Activated naive CD4-positive, alpha-beta T cell treated with anti-CD3 and anti-CD28 coated beads for 36 hours (primary cell): Measurements from ENCODE around the gene RXFP2. TPM values are rescaled to one million over a fixed set of nuclear protein-coding genes. Genes with fewer than 3 reads are reported as not detected.

Experiments used
- CTCF ChIA-PET: fragments of 350-600 bp; sonication (Branson Sonifier 250); formaldehyde crosslinking; loops from one replicate; lab custom pipeline; 2021; ENCODE audit warnings: antibody characterized with exemption; lab: Charles Lee
- DNase-seq: peaks from one replicate; pipeline ENCODE4 v3.0.0-alpha.2; 2020
- H3K27ac Mint-ChIP-seq: one replicate; pipeline ENCODE4 v1.8.0; 2021; ENCODE audit warnings: mild to moderate bottlenecking, mixed read lengths
- H3K27me3 Mint-ChIP-seq: one replicate; pipeline ENCODE4 v1.8.0; 2021; ENCODE audit warnings: low read depth, mixed read lengths
- H3K36me3 Mint-ChIP-seq: one replicate; pipeline ENCODE4 v1.8.0; 2021; ENCODE audit warnings: low read depth, mixed read lengths
- H3K4me1 Mint-ChIP-seq: one replicate; pipeline ENCODE4 v1.8.0; 2021; ENCODE audit warnings: low read depth, mixed read lengths
- H3K4me3 Mint-ChIP-seq: one replicate; pipeline ENCODE4 v1.8.0; 2021; ENCODE audit warnings: mild to moderate bottlenecking, moderate library complexity, mixed read lengths
- H3K9me3 Mint-ChIP-seq: one replicate; pipeline ENCODE4 v1.8.0; 2021; ENCODE audit warnings: mixed read lengths
- intact Hi-C: fragments of 100-400 bp; cut with micrococcal nuclease; formaldehyde crosslinking; loops from one replicate; pipeline ENCODE4 v1.15.1; 2023
- total RNA-seq, 2 experiments: library from RNA; stranded (reverse); gene quantifications; one replicate each; pipeline ENCODE4 v1.2.3, GENCODE V29; 2021

RXFP2 gene, protein sequence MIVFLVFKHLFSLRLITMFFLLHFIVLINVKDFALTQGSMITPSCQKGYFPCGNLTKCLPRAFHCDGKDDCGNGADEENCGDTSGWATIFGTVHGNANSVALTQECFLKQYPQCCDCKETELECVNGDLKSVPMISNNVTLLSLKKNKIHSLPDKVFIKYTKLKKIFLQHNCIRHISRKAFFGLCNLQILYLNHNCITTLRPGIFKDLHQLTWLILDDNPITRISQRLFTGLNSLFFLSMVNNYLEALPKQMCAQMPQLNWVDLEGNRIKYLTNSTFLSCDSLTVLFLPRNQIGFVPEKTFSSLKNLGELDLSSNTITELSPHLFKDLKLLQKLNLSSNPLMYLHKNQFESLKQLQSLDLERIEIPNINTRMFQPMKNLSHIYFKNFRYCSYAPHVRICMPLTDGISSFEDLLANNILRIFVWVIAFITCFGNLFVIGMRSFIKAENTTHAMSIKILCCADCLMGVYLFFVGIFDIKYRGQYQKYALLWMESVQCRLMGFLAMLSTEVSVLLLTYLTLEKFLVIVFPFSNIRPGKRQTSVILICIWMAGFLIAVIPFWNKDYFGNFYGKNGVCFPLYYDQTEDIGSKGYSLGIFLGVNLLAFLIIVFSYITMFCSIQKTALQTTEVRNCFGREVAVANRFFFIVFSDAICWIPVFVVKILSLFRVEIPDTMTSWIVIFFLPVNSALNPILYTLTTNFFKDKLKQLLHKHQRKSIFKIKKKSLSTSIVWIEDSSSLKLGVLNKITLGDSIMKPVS
- total RNA-seq = not detected

DNA sequence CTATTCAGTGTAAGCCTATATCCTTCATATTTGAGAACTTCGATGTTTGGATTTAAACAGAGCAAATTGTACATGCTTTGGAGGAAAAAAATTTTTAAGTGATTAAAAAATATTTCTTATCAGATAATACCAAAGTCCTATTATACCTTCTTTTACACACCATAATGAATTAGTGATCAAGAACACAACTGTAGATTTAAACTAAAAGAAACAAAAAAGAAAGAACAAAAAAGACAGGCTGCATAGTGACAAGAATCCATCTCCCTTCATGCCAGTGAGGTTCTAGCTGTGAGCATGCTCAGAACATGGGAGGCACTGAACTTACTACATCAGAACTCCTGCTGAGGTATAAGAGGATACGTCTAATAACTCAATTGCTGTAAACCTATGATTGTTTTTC lies at the start of gene RXFP2:
RXFP2 (plus strand) TSS at position 301 of the 400 bp plus-strand sequence; CDS start at position 388, 87 bp downstream.
- Mint-ChIP-seq H3K36me3 (no peaks in the 10 kb centered on the region), H3K4me1 (peaks cover 2% of the 10 kb centered on the region), H3K9me3 (no peaks in the 10 kb centered on the region), H3K4me3 (no peak within 1 kb of the TSS), H3K27me3 (peaks cover 11% of the 10 kb centered on the region), H3K27ac (no peak within 1 kb of the TSS)
- no peak for DNase-seq
- intact Hi-C loops = loop anchor here (10.0 kb wide), 1 partner anchor 204 kb away; no protein-coding TSS in a partner anchor
- CTCF ChIA-PET = no interaction called here

DNA sequence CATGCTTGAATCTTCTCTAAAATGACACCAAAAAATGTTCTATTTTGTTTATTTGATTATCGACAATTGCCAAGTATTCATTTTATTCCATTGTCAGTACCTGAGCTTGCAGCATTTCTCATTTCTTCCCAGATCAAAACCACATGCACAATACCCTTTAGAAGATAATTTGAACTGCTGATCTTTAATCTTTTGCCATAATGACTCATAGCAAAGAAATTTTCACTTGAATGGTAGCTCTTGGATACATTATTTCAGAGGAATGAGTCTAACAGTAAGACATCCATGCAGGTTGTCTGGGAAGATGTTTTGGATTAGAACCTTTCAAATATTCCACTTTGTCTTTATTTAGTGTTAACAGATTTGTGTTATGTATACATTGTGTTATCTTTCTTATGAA lies 42.0 kb upstream of the RXFP2 start:
- no peak overlapping the region for H3K4me3 Mint-ChIP-seq
- peaks cover 10% of the 10 kb centered on the region for H3K9me3 Mint-ChIP-seq
- H3K36me3 Mint-ChIP-seq = no peaks in the 10 kb centered on the region
- peaks cover 2% of the 10 kb centered on the region for H3K27me3 Mint-ChIP-seq
- intact Hi-C loops = no loop called here
- DNase-seq = no peak
- H3K4me1 Mint-ChIP-seq = no peaks in the 10 kb centered on the region
- no peak overlapping the region for H3K27ac Mint-ChIP-seq
- CTCF ChIA-PET = interaction anchor here (0.5 kb wide), 1 partner anchor 399 kb away, joined by 4 read pairs; no protein-coding TSS in a partner anchor

DNA sequence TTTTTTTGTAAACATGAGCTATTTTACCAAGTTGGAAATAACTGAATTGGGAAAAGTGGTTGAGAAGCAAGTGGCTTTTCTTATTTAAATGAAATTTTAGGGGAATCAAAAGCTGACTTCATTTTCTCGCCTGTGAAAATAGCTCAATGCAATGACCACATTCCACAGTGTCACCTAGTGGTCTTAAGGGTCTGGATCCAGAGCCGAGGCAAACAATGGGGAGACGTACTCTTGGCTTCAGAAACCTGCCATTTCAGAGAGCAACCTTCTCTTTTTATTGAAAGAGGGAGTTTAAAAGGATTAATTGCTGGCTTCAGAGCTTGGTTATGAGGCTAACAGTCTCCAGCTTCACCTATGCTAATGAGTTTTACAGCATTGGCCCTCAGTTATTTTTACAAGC lies 39.7 kb upstream of the RXFP2 start:
- Mint-ChIP-seq H3K4me3 (no peak overlapping the region), H3K9me3 (peaks cover 6% of the 10 kb centered on the region), H3K27me3 (peaks cover 4% of the 10 kb centered on the region), H3K4me1 (no peaks in the 10 kb centered on the region), H3K27ac (no peak overlapping the region), H3K36me3 (no peaks in the 10 kb centered on the region)
- CTCF ChIA-PET = no interaction called here
- DNase-seq = no peak
- intact Hi-C loops = no loop called here

DNA sequence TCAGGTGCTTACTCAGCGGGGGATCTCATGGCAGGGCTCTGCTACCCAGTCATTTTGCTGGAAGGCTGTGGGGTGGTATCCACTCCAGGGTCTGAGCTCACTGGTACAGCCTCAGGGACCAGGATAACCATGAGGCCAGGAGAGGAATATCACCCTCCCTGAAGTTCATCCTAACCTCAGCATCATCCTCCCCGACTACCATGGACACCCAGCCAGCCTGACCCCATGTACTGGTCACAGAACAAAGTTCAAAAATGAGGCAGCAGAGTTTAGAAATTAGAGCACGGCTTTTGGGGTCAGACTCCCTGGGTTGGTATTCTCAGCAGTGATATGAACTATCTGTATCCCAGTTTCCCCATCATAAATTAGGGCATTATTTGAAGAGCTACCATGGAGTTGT lies 35.5 kb upstream of the RXFP2 start:
- Mint-ChIP-seq H3K4me1 (no peaks in the 10 kb centered on the region), H3K36me3 (no peaks in the 10 kb centered on the region), H3K27ac (no peak overlapping the region), H3K4me3 (no peak overlapping the region), H3K9me3 (no peaks in the 10 kb centered on the region), H3K27me3 (peaks cover 7% of the 10 kb centered on the region)
- no peak for DNase-seq
- CTCF ChIA-PET = no interaction called here
- intact Hi-C loops = no loop called here

DNA sequence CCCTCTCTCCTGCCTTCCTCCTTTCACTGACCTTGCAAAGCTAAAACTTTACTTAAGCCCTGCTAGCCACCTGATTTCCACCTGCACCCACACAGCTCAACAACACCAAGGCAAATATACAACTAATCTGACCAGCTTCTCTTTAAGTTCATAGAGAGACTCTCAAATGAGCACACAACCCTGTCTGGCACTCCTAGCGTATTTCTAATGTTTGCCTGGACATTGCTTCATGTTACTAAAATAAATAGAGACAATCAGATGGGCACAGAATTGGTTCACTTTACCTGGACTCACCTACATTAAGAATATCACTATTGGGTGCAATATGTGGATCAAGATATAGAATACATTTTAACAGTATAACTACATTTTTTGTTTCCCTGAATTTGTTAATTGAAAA lies 33.2 kb upstream of the RXFP2 start:
- Mint-ChIP-seq H3K36me3 (no peaks in the 10 kb centered on the region), H3K4me3 (no peak overlapping the region), H3K9me3 (no peaks in the 10 kb centered on the region), H3K27ac (no peak overlapping the region), H3K4me1 (no peaks in the 10 kb centered on the region), H3K27me3 (peaks cover 6% of the 10 kb centered on the region)
- intact Hi-C loops = no loop called here
- DNase-seq = no peak
- CTCF ChIA-PET = no interaction called here

DNA sequence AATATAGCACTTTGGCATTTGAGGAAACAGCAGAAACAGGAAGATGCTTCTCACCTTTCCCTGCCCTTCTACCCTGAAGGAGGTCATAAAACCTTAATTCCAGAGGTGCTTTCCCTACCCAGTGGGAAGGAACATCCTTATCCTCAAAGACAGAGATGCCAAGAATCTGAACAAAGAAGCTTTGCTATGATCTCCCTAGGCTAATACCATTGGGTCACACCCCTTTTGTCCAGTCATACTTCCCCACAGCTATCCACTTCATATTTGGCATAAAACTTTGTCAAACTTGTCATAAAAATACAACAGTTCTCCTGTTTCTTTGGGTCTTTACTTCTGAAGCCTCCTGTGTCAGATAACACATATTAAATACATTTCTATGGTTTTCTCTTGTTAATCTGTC lies 21.7 kb upstream of the RXFP2 start:
- Mint-ChIP-seq H3K27me3 (peaks cover 10% of the 10 kb centered on the region), H3K4me1 (no peaks in the 10 kb centered on the region), H3K4me3 (no peak overlapping the region), H3K27ac (no peak overlapping the region), H3K9me3 (peaks cover under 1% of the 10 kb centered on the region), H3K36me3 (no peaks in the 10 kb centered on the region)
- no peak for DNase-seq
- intact Hi-C loops = no loop called here
- CTCF ChIA-PET = no interaction called here

DNA sequence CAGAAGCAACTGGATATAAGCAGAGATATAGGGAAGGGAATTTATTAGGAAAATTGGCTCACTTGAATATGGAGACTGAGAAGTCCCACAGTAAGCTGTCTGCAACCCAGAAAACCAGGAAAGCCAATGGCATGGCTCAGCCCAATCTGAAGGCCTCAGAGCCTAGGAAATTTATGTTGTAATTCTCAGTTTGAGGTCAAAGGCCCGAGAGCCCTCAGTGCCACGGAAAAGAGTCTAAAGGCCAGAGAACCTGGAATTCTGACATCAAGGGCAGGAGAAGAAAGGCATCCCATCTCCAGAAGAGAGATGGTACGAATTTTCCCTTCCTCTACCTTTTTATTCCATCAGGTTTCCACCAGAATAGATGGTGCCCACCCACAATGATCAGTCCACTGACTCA lies 20.1 kb upstream of the RXFP2 start:
- DNase-seq = no peak
- Mint-ChIP-seq H3K27me3 (peaks cover 12% of the 10 kb centered on the region), H3K4me1 (no peaks in the 10 kb centered on the region), H3K4me3 (no peak overlapping the region), H3K9me3 (no peaks in the 10 kb centered on the region), H3K36me3 (no peaks in the 10 kb centered on the region), H3K27ac (no peak overlapping the region)
- CTCF ChIA-PET = no interaction called here
- intact Hi-C loops = no loop called here

DNA sequence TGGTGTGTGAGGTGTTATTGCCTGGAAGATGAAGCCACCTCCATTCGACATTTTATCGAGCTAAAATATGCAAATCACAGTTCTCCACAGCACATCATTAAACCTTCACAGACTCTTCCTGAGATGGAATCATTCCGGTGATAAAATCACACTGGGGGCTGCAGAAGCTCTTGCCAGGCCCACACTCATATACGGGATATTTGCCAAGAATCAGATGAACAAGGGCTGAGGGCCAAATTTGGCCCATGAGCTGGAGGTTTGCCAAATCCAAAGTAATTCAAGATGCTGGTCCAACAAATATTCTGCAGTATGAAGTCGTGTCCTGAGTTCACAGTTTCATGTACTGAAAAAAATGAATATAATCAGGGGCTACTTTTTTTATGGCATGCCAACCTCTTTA lies 16.7 kb upstream of the RXFP2 start:
- H3K4me3 Mint-ChIP-seq = no peak overlapping the region
- intact Hi-C loops = no loop called here
- peaks cover 4% of the 10 kb centered on the region for H3K27me3 Mint-ChIP-seq
- DNase-seq = no peak
- no peaks in the 10 kb centered on the region for H3K36me3 Mint-ChIP-seq
- no peaks in the 10 kb centered on the region for H3K9me3 Mint-ChIP-seq
- no peak overlapping the region for H3K27ac Mint-ChIP-seq
- CTCF ChIA-PET = no interaction called here
- H3K4me1 Mint-ChIP-seq = no peaks in the 10 kb centered on the region

DNA sequence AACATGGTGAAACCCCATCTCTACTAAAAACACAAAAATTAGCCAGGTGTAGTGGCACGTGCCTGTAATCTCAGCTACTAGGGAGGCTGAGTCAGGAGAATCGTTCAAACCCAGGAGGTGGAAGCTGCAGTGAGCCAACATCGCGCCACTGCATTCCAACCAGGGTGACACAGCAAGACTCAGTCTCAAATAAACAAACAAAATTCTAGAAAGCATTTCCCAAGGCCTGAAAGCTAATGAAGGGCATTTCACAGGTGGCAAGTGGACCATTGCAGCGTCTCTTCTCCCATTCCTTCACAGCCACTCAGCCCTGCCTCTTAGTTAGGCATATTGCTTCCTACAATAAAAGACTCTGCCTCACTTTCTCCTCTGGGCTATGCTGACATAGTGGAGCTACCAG lies 13.5 kb upstream of the RXFP2 start:
- H3K27ac Mint-ChIP-seq = no peak overlapping the region

DNA sequence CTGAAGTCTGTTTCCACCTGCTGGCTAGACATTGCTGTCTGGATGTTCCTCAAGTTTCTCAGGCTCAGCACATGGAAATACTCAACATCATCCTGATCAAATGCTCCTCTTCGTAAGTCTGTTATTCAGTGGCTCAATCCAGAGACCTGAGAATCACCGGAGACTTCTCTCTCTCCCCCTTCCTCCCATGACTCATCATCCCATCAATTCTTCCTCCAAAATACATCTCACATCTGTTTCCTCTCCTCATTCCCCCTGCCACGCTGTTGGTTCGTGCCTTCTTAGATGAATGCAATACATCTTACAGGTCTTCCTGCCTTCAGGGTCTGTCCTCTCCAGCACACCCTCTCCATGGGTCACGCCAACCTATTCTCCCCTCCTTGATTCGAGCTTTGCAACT lies 7.4 kb upstream of the RXFP2 start:
- CTCF ChIA-PET = interaction anchor here (1.1 kb wide), 1 partner anchor 9 kb away, joined by 3 read pairs; no protein-coding TSS in a partner anchor

More for the DNA sequence above, 13.5 kb upstream of the RXFP2 start:
- intact Hi-C loops = no loop called here
- no peaks in the 10 kb centered on the region for H3K4me1 Mint-ChIP-seq
- no peaks in the 10 kb centered on the region for H3K9me3 Mint-ChIP-seq
- no peak for DNase-seq
- no peaks in the 10 kb centered on the region for H3K36me3 Mint-ChIP-seq
- H3K27me3 Mint-ChIP-seq = peaks cover 7% of the 10 kb centered on the region
- H3K4me3 Mint-ChIP-seq = no peak overlapping the region
- CTCF ChIA-PET = no interaction called here

DNA sequence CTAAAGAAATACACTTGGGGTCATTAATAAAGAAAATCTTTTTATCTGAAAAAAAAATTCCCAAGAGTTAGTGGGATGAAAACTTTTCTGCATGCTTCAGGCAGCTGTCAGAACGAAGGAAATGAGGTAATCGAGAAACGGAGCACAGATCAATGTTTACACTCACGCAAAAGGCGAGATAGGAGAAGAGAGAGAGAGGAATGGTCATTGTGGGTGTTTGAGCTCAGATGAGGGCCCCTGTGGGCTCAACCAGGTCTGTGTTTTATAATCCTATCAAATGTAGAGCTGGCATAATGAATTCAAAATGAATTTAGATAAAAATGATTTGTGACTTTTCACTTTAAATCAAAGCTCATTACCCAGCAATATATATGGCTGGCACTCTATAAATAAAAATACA lies 6.3 kb upstream of the RXFP2 start:
- H3K36me3 Mint-ChIP-seq = no peaks in the 10 kb centered on the region
- intact Hi-C loops = loop anchor here (10.0 kb wide), 1 partner anchor 198 kb away; no protein-coding TSS in a partner anchor
- DNase-seq = no peak
- no peaks in the 10 kb centered on the region for H3K9me3 Mint-ChIP-seq
- H3K4me3 Mint-ChIP-seq = no peak overlapping the region
- no peaks in the 10 kb centered on the region for H3K4me1 Mint-ChIP-seq
- CTCF ChIA-PET = interaction anchor here (0.8 kb wide), 1 partner anchor 9 kb away, joined by 3 read pairs; no protein-coding TSS in a partner anchor
- H3K27me3 Mint-ChIP-seq = peaks cover 7% of the 10 kb centered on the region
- H3K27ac Mint-ChIP-seq = no peak overlapping the region

More for the DNA sequence above, 7.4 kb upstream of the RXFP2 start:
- intact Hi-C loops = loop anchor here (10.0 kb wide), 1 partner anchor 197 kb away; no protein-coding TSS in a partner anchor
- Mint-ChIP-seq H3K27me3 (peaks cover 10% of the 10 kb centered on the region), H3K36me3 (no peaks in the 10 kb centered on the region), H3K4me1 (no peaks in the 10 kb centered on the region), H3K9me3 (no peaks in the 10 kb centered on the region), H3K4me3 (no peak overlapping the region), H3K27ac (no peak overlapping the region)
- DNase-seq = no peak

DNA sequence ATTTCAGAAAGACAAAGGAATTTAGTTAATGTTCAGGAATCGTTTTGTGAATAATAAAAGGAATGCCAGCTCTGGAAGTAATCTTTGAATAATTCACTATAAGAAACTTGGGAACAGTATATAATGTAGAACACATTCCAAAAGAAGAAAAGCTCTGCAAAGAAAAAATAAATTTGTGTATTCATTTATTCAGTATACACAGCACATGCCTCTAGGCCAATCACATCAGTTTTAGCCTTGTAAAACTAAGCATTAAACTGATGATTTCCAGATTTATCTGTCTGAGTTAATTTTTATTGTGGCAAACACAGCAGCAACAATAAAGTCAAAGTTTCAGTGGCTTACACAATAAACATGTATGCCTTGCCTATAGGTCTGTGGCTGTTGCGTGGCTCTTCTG lies 5.7 kb upstream of the RXFP2 start:
- no peaks in the 10 kb centered on the region for H3K9me3 Mint-ChIP-seq
- intact Hi-C loops = loop anchor here (10.0 kb wide), 1 partner anchor 199 kb away; no protein-coding TSS in a partner anchor
- no peak overlapping the region for H3K4me3 Mint-ChIP-seq
- H3K4me1 Mint-ChIP-seq = no peaks in the 10 kb centered on the region
- H3K27ac Mint-ChIP-seq = no peak overlapping the region
- H3K27me3 Mint-ChIP-seq = peaks cover 6% of the 10 kb centered on the region
- CTCF ChIA-PET = no interaction called here
- no peak for DNase-seq
- no peaks in the 10 kb centered on the region for H3K36me3 Mint-ChIP-seq
